GM19193 (cell line): ENCODE measurements around the gene TIPIN.

Experiments used
- POLR2A ChIP-seq: IDR thresholded peaks from 4 replicates; pipeline ENCODE4 v1.6.1; 2011; ENCODE audit not compliant: insufficient read depth, insufficient read length; ENCODE audit errors: extremely low read depth

Gene TIPIN

DNA sequence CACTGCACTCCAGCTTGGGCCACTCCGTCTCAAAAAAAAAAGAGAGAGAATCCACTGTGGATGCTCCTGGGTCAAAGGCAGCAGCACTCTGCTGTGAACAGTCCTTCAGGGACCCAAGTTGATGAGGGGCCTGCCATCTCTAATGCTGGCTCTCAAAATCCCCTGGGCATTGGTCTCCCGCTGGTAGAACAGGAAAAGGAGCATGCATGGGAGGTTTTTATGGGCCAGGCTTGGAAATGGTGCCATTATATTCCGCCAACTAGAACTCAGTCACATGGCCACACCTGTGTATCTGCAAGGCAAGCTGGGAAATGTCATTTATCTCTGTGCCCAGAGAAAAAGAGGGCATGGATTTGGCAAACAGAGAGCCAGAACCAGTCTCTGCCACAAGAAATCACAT lies 66.5 kb downstream of the TIPIN start:
- TF ChIP-seq POLR2A, result no peak

DNA sequence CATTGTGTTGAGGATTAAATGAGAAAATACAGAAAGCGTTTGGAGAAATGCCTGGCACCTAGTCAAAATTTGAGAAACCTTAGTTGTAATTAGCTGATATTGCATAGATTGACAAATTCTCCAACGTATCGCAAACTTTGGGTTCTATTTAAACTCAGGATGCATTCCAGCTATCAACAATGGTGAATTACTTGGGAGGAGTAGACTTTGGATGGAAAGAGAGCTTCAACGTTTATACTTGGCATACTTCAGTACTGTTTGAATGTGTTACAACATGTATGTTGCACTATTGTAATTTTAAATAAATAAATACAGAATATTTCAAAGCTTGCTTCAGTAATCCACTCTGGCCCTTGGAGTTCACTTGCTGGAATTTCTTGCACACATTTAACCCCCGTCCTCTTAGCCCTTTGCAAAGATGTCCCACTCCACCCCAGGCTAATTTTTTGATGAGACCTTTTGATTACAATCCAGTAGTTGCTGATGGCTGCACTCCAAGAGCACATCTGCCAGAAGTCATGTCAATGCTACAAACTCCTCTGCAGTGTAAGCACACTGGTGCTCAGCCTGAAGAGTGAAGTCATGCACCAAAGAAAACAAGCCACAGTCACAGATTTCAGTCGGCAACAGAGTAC lies 67.8 kb downstream of the TIPIN start:
- no peak for TF ChIP-seq POLR2A

DNA sequence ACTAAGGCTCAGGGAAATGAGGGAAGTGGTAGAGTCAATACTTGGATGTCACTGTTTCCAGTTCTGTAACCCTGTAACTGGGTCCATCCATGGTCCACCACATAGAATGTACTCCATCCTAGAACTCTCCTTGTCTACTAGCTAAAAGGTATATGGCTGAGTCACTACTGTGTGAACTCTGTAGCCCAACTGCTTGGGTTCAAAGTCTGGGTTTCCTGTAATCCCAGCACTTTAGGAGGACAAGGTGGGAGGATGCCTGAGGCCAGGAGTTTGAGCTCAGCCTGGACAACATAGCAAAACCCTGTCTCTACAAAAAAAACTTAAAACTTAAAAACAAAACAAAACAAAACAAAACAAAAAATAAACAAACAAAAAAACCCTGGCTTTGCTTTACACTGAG lies 68.4 kb downstream of the TIPIN start:
- TF ChIP-seq POLR2A, result no peak

DNA sequence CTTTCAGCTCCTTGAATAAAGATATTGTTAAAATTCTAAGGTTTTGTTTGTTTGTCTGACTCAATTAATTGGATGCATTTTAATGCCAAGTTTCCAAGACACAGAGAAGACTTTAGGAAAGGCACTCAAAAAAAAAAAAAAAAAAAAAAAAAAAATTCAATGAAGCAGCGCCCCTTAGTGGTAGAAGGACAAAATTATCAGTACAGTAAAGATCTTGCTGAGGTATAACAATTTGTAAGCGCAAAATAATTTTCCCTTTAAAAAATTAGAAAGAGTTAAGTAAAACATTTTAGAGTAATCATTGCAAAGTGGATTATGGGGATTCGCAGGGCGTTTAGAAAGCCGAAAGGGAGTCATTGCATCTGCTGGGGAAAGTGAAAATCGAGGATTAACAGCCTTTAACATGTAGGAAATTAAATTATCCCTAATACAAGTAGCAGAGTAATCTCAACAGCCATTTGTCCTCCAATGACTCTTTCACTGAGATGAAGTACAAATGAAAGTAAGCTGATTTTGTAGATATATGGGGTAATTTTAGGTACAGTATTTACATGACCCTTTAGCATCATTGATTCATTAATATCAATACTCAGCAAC lies 68.9 kb downstream of the TIPIN start:
- no peak for TF ChIP-seq POLR2A
